NCI-H128 (cell line): Measurements from ENCODE around the gene HEPHL1.
A peak's percentile ranks its signal among the peaks of the same experiment; 100 is the strongest.
"Not testable (repeated sequence)": the region's sequence is repeated elsewhere in the genome, so short reads cannot be mapped to it uniquely, and the experiment has no call there.

ENCODE experiments used
- DNase-seq: peaks from one replicate; lab custom pipeline; 2025; ENCODE audit not compliant: unreplicated experiment; lab: John Stamatoyannopoulos, UW

HEPHL1 gene

GRCh38 chr11:94088906-94089305 lies 67.8 kb downstream of the HEPHL1 start:
- DNase-seq, result no peak

GRCh38 chr11:94089341-94089740 lies 68.2 kb downstream of the HEPHL1 start:
- no peak for DNase-seq

GRCh38 chr11:94090401-94090800 lies 69.2 kb downstream of the HEPHL1 start:
- no peak for DNase-seq

- DNase-seq, result no peak
Measured at GRCh38 chr11:94091091-94091490, 69.9 kb downstream of the HEPHL1 start.

GRCh38 chr11:94100253-94100652 lies 79.1 kb downstream of the HEPHL1 start:
- DNase-seq, result no peak

- DNase-seq, result no peak
Measured at GRCh38 chr11:94103471-94103870, 82.3 kb downstream of the HEPHL1 start.

GRCh38 chr11:94104734-94105133 lies 83.6 kb downstream of the HEPHL1 start:
- no peak for DNase-seq

GRCh38 chr11:94106716-94107115 lies 85.6 kb downstream of the HEPHL1 start:
- DNase-seq, result no peak

GRCh38 chr11:94107363-94107762 lies 86.2 kb downstream of the HEPHL1 start:
- no peak for DNase-seq

GRCh38 chr11:94111241-94111640 lies 90.1 kb downstream of the HEPHL1 start:
- no peak for DNase-seq

GRCh38 chr11:94111660-94112059 lies 90.5 kb downstream of the HEPHL1 start:
- DNase-seq, result no peak

- DNase-seq, result no peak
Measured at GRCh38 chr11:94112206-94112953, 91.2 kb downstream of the HEPHL1 start.

GRCh38 chr11:94117197-94117574 lies 96.0 kb downstream of the HEPHL1 start:
- DNase-seq, result no peak

- no peak for DNase-seq
Measured at GRCh38 chr11:94117871-94118270, 96.7 kb downstream of the HEPHL1 start.

GRCh38 chr11:94119676-94120075 lies 98.5 kb downstream of the HEPHL1 start:
- DNase-seq, result not testable (repeated sequence)

GRCh38 chr11:94120516-94120915 lies 99.4 kb downstream of the HEPHL1 start:
- not testable (repeated sequence) for DNase-seq

- no peak for DNase-seq
Measured at GRCh38 chr11:94120946-94121345, 99.8 kb downstream of the HEPHL1 start.

- no peak for DNase-seq
Measured at GRCh38 chr11:94125407-94126115, 104.4 kb downstream of the HEPHL1 start.

GRCh38 chr11:94127638-94128037 lies 106.5 kb downstream of the HEPHL1 start:
- DNase-seq, result no peak

- peak; percentile 57 for DNase-seq
Measured at GRCh38 chr11:94128291-94128745, 107.2 kb downstream of the HEPHL1 start.

- peak; percentile 75 for DNase-seq
Measured at GRCh38 chr11:94128746-94129511, 107.8 kb downstream of the HEPHL1 start, which contains the start of gene PANX1. TSS of gene PANX1 (plus strand) at chr11:94128841. CDS start at chr11:94129313, 472 bp downstream.
